ENCODE measurements around the gene ELANE. TPM values are rescaled to one million over a fixed set of nuclear protein-coding genes. Genes with fewer than 3 reads are reported as not detected.
"Not testable (repeated sequence)": the region's sequence is repeated elsewhere in the genome, so short reads cannot be mapped to it uniquely, and the experiment has no call there.

ELANE gene
- total RNA-seq, 1 donor from 2014 or later: not detected

- H3K27me3 Mint-ChIP-seq: peaks cover 39% of the 10 kb centered on the region
- peak overlapping the region; percentile 1 for H3K27ac Mint-ChIP-seq
- H3K4me3 Mint-ChIP-seq (ENCODE audit: low read depth): no peak overlapping the region
- no peaks in the 10 kb centered on the region for H3K4me1 Mint-ChIP-seq (ENCODE audit: low read depth)
- peaks cover 2% of the 10 kb centered on the region for H3K36me3 Mint-ChIP-seq (ENCODE audit: insufficient read depth)
- DNase-seq (ENCODE audit: low spot score, unreplicated experiment): no peak
- TF ChIP-seq CTCF (IDR thresholded peaks at IDR 0.05; ENCODE audit: unreplicated experiment): no peak
- no peaks in the 10 kb centered on the region for H3K9me3 Mint-ChIP-seq (ENCODE audit: low read depth)
Observed at GRCh38 chr19:845707-846521, 6.2 kb upstream of the ELANE start.

- Mint-ChIP-seq H3K27ac (no peak overlapping the region), H3K36me3 (ENCODE audit: insufficient read depth) (no peaks in the 10 kb centered on the region), H3K9me3 (ENCODE audit: low read depth) (no peaks in the 10 kb centered on the region), H3K4me3 (ENCODE audit: low read depth) (no peak overlapping the region), H3K4me1 (ENCODE audit: low read depth) (no peaks in the 10 kb centered on the region), H3K27me3 (peaks cover 26% of the 10 kb centered on the region)
- no peak for TF ChIP-seq CTCF (IDR thresholded peaks at IDR 0.05; ENCODE audit: unreplicated experiment)
- no peak for DNase-seq (ENCODE audit: low spot score, unreplicated experiment)
Observed at GRCh38 chr19:848386-848921, 3.6 kb upstream of the ELANE start.

GRCh38 chr19:849195-849594 lies 2.9 kb upstream of the ELANE start:
- not testable (repeated sequence) for H3K4me1 Mint-ChIP-seq (ENCODE audit: low read depth); DNase-seq (ENCODE audit: low spot score, unreplicated experiment); H3K4me3 Mint-ChIP-seq (ENCODE audit: low read depth); H3K27ac Mint-ChIP-seq; H3K36me3 Mint-ChIP-seq (ENCODE audit: insufficient read depth); H3K9me3 Mint-ChIP-seq (ENCODE audit: low read depth)
- H3K27me3 Mint-ChIP-seq: peaks cover 26% of the 10 kb centered on the region

- Mint-ChIP-seq H3K36me3 (ENCODE audit: insufficient read depth) (no peaks in the 10 kb centered on the region), H3K9me3 (ENCODE audit: low read depth) (no peaks in the 10 kb centered on the region), H3K4me1 (ENCODE audit: low read depth) (no peaks in the 10 kb centered on the region), H3K27ac (no peak overlapping the region), H3K27me3 (peaks cover 16% of the 10 kb centered on the region), H3K4me3 (ENCODE audit: low read depth) (no peak overlapping the region)
- no peak for DNase-seq (ENCODE audit: low spot score, unreplicated experiment)
- TF ChIP-seq CTCF (IDR thresholded peaks at IDR 0.05; ENCODE audit: unreplicated experiment): no peak
Observed at GRCh38 chr19:850221-850978, 1.7 kb upstream of the ELANE start.

GRCh38 chr19:850979-851335 lies 1.1 kb upstream of the ELANE start:
- H3K4me1 Mint-ChIP-seq (ENCODE audit: low read depth): no peaks in the 10 kb centered on the region
- no peak for DNase-seq (ENCODE audit: low spot score, unreplicated experiment)
- no peaks in the 10 kb centered on the region for H3K9me3 Mint-ChIP-seq (ENCODE audit: low read depth)
- H3K27me3 Mint-ChIP-seq: peaks cover 11% of the 10 kb centered on the region
- H3K4me3 Mint-ChIP-seq (ENCODE audit: low read depth): no peak overlapping the region
- H3K36me3 Mint-ChIP-seq (ENCODE audit: insufficient read depth): no peaks in the 10 kb centered on the region
- H3K27ac Mint-ChIP-seq: no peak overlapping the region
- no peak for TF ChIP-seq CTCF (IDR thresholded peaks at IDR 0.05; ENCODE audit: unreplicated experiment)

Data from progenitor cell of endocrine pancreas (in vitro differentiated cells).